ENCODE measurements around the gene MEAF6. TPM values are rescaled to one million over a fixed set of nuclear protein-coding genes. Genes with fewer than 3 reads are reported as not detected.

MEAF6 gene
- polyA plus RNA-seq, 1 donor, result 41.3 TPM

Other genes with a start within 250 kb of the MEAF6 start
- 1.0 TPM for gene ZC3H12A, start 40.2 kb downstream of the MEAF6 start, polyA plus RNA-seq (ENCODE audit: insufficient read length)
- gene SNIP1, start 39.5 kb upstream of the MEAF6 start, polyA plus RNA-seq (ENCODE audit: insufficient read length), result 7.7 TPM
- gene DNALI1, start 42.2 kb upstream of the MEAF6 start, polyA plus RNA-seq (ENCODE audit: insufficient read length), result 8.7 TPM
- 49.0 TPM for gene GNL2, start 81.2 kb upstream of the MEAF6 start, polyA plus RNA-seq (ENCODE audit: insufficient read length)
- gene RSPO1, start 120.1 kb upstream of the MEAF6 start, polyA plus RNA-seq (ENCODE audit: insufficient read length), result 0.06 TPM
- gene CDCA8, start 177.8 kb upstream of the MEAF6 start, polyA plus RNA-seq (ENCODE audit: insufficient read length), result 7.0 TPM

Data from forelimb muscle (tissue), 1 donor.